OCI-LY1 (cell line): ENCODE data around the gene OR1I1.

ENCODE experiments used
- H2AFZ ChIP-seq: fragments of 200-600 bp; sonication (generic), shearing (Covaris generic); 2 replicates; pipeline ENCODE4 v1.6.0; 2014; ENCODE audit warnings: antibody characterized with exemption, mild to moderate bottlenecking, low read length
- H3F3A ChIP-seq: fragments of 200-600 bp; sonication (generic), shearing (Covaris generic); 2 replicates; pipeline ENCODE4 v1.6.0; 2014; ENCODE audit warnings: mild to moderate bottlenecking, antibody characterized with exemption, low read length, moderate library complexity; ENCODE audit not compliant: insufficient read depth
- H3K27ac ChIP-seq: fragments of 200-600 bp; sonication (generic); 2 replicates; pipeline ENCODE4 v1.5.1; 2014; ENCODE audit warnings: low read length, mixed run types, mild to moderate bottlenecking, low read depth; ENCODE audit not compliant: poor library complexity, severe bottlenecking
- H3K27me3 ChIP-seq: fragments of 200-600 bp; sonication (generic); 2 replicates; pipeline ENCODE4 v1.6.0; 2014; ENCODE audit warnings: antibody characterized with exemption, mild to moderate bottlenecking, low read length, moderate library complexity; ENCODE audit not compliant: insufficient read depth
- H3K36me3 ChIP-seq: fragments of 200-600 bp; sonication (generic); 2 replicates; pipeline ENCODE4 v1.6.1; 2014; ENCODE audit warnings: mild to moderate bottlenecking, antibody characterized with exemption, low read length, moderate library complexity, mixed read lengths; ENCODE audit not compliant: insufficient read depth
- H3K4me1 ChIP-seq: fragments of 200-600 bp; sonication (generic); 2 replicates; pipeline ENCODE4 v1.5.1; 2014; ENCODE audit warnings: mild to moderate bottlenecking, low read length, moderate library complexity; ENCODE audit not compliant: insufficient read depth, severe bottlenecking
- H3K4me2 ChIP-seq: fragments of 200-600 bp; sonication (generic), shearing (Covaris generic); 2 replicates; pipeline ENCODE4 v1.6.1; 2014; ENCODE audit warnings: low read length
- H3K4me3 ChIP-seq: fragments of 200-600 bp; sonication (generic); 2 replicates; pipeline ENCODE4 v1.5.1; 2014; ENCODE audit warnings: low read length, low read depth, mild to moderate bottlenecking, mixed read lengths; ENCODE audit not compliant: poor library complexity, severe bottlenecking
- H3K79me2 ChIP-seq: fragments of 200-600 bp; shearing (Covaris generic); 2 replicates; pipeline ENCODE4 v1.6.1; 2016; ENCODE audit warnings: mixed run types, low read length, mixed read lengths; ENCODE audit not compliant: insufficient read depth
- H3K9ac ChIP-seq: fragments of 200-600 bp; sonication (generic), shearing (Covaris generic); 2 replicates; pipeline ENCODE4 v1.6.1; 2014; ENCODE audit warnings: mild to moderate bottlenecking, low read length, mixed read lengths
- H3K9me2 ChIP-seq: fragments of 200-600 bp; sonication (generic), shearing (Covaris generic); 2 replicates; pipeline ENCODE4 v1.6.1; 2014; ENCODE audit warnings: low read depth, mild to moderate bottlenecking, low read length, mixed read lengths
- H3K9me3 ChIP-seq: fragments of 200-600 bp; shearing (Covaris generic); 2 replicates; pipeline ENCODE4 v1.6.1; 2014; ENCODE audit warnings: low read length, mixed read lengths
- H4K20me1 ChIP-seq: fragments of 200-600 bp; sonication (generic), shearing (Covaris generic); 2 replicates; pipeline ENCODE4 v1.6.0; 2016; ENCODE audit warnings: mild to moderate bottlenecking, low read length; ENCODE audit not compliant: insufficient read depth
- CTCF ChIP-seq: fragments of 200-600 bp; sonication (generic), shearing (Covaris generic); IDR thresholded peaks from 2 replicates; pipeline ENCODE4 v1.5.1; 2017; ENCODE audit warnings: mild to moderate bottlenecking, antibody characterized with exemption, low read length, moderate library complexity, mixed read lengths
- EZH2 ChIP-seq: fragments of 200-600 bp; sonication (generic), shearing (Covaris generic); IDR thresholded peaks from 2 replicates; pipeline ENCODE4 v1.8.0; 2017; ENCODE audit warnings: borderline replicate concordance, mixed run types, mild to moderate bottlenecking, antibody characterized with exemption, low read length, moderate library complexity, mixed read lengths

Gene OR1I1

GRCh38 chr19:15111758-15112157 lies 29.7 kb downstream of the OR1I1 start:
- Histone ChIP-seq H3K9me3 (no peaks in the 10 kb centered on the region), H3K27ac (no peak overlapping the region), H3K9me2 (no peaks in the 10 kb centered on the region), H2AFZ (no peak overlapping the region), H3K9ac (no peak overlapping the region), H3K27me3 (no peaks in the 10 kb centered on the region), H3K4me1 (no peaks in the 10 kb centered on the region), H3K4me2 (no peak overlapping the region), H3K79me2 (no peaks in the 10 kb centered on the region), H3K4me3 (no peak overlapping the region), H3F3A (no peaks in the 10 kb centered on the region), H3K36me3 (peaks cover 24% of the 10 kb centered on the region), H4K20me1 (no peaks in the 10 kb centered on the region)
- TF ChIP-seq EZH2 (no peak), CTCF (no peak)

- Histone ChIP-seq H3K36me3 (peaks cover 28% of the 10 kb centered on the region), H3K27ac (no peak overlapping the region)
- TF ChIP-seq EZH2: no peak
- peak; percentile 19; the same call in 1 of the 2 replicates for TF ChIP-seq CTCF
These were observed 30.4 kb downstream of the OR1I1 start for GRCh38 chr19:15112385-15112784.

GRCh38 chr19:15113245-15114152 lies 31.5 kb downstream of the OR1I1 start:
- Histone ChIP-seq H3F3A (no peaks in the 10 kb centered on the region), H3K9me3 (no peaks in the 10 kb centered on the region), H2AFZ (no peak overlapping the region), H3K27me3 (no peaks in the 10 kb centered on the region), H3K36me3 (peaks cover 37% of the 10 kb centered on the region), H3K9ac (no peak overlapping the region), H3K27ac (no peak overlapping the region), H3K4me3 (no peak overlapping the region), H4K20me1 (no peaks in the 10 kb centered on the region), H3K9me2 (no peaks in the 10 kb centered on the region), H3K4me1 (no peaks in the 10 kb centered on the region), H3K4me2 (no peak overlapping the region), H3K79me2 (no peaks in the 10 kb centered on the region)
- TF ChIP-seq EZH2: no peak
- no peak for TF ChIP-seq CTCF

More at GRCh38 chr19:15112385-15112784, 30.4 kb downstream of the OR1I1 start:
- H3K9me2 ChIP-seq: no peaks in the 10 kb centered on the region
- no peaks in the 10 kb centered on the region for H3K27me3 ChIP-seq
- H3K9me3 ChIP-seq: no peaks in the 10 kb centered on the region
- no peak overlapping the region for H3K4me2 ChIP-seq
- no peak overlapping the region for H3K4me3 ChIP-seq
- H3K9ac ChIP-seq: no peak overlapping the region
- H2AFZ ChIP-seq: no peak overlapping the region
- no peaks in the 10 kb centered on the region for H3F3A ChIP-seq
- no peaks in the 10 kb centered on the region for H3K79me2 ChIP-seq
- no peaks in the 10 kb centered on the region for H3K4me1 ChIP-seq
- no peaks in the 10 kb centered on the region for H4K20me1 ChIP-seq
